Endothelial cell (in vitro differentiated cells): ENCODE data around the gene MRPL52. TPM values are rescaled to one million over a fixed set of nuclear protein-coding genes. Genes with fewer than 3 reads are reported as not detected.

ENCODE experiments used
- DNase-seq: peaks from one replicate; pipeline ENCODE4 v3.0.0; 2021; ENCODE audit warnings: low spot score
- H3K27ac Mint-ChIP-seq: one replicate; pipeline ENCODE4 v1.8.0; 2021; ENCODE audit warnings: mixed read lengths, inconsistent platforms; ENCODE audit not compliant: unreplicated experiment
- H3K27me3 Mint-ChIP-seq: one replicate; pipeline ENCODE4 v1.8.0; 2021; ENCODE audit warnings: mild to moderate bottlenecking, moderate library complexity, mixed read lengths, inconsistent platforms; ENCODE audit not compliant: unreplicated experiment
- H3K36me3 Mint-ChIP-seq: one replicate; pipeline ENCODE4 v1.8.0; 2021; ENCODE audit warnings: mild to moderate bottlenecking, low read depth, mixed read lengths, inconsistent platforms; ENCODE audit not compliant: unreplicated experiment
- H3K4me1 Mint-ChIP-seq: one replicate; pipeline ENCODE4 v1.8.0; 2021; ENCODE audit warnings: mild to moderate bottlenecking, mixed read lengths, inconsistent platforms; ENCODE audit not compliant: unreplicated experiment
- H3K4me3 Mint-ChIP-seq: one replicate; pipeline ENCODE4 v1.8.0; 2021; ENCODE audit warnings: mild to moderate bottlenecking, mixed read lengths, inconsistent platforms; ENCODE audit not compliant: unreplicated experiment
- H3K9me3 Mint-ChIP-seq: one replicate; pipeline ENCODE4 v1.8.0; 2021; ENCODE audit warnings: mixed read lengths, inconsistent platforms; ENCODE audit not compliant: unreplicated experiment
- CTCF ChIP-seq: fragments of 200-600 bp; sonication (generic); IDR thresholded peaks from one replicate; pipeline ENCODE4 v1.5.0; 2021; ENCODE audit warnings: antibody characterized with exemption; ENCODE audit not compliant: unreplicated experiment
- total RNA-seq: library from RNA; stranded (reverse); fragmentation: NEBNext Ultra II Directional; extraction: Animal tissue kit (Norgen Biotek cat#: 25700); gene quantifications from one replicate; pipeline ENCODE4 v1.2.1, GENCODE V29; 2021; ENCODE audit not compliant: unreplicated experiment

Gene MRPL52
- total RNA-seq, 1 donor from 2014 or later, result 126 TPM

GRCh38 chr14:22865424-22866405, 36.0 kb downstream of the MRPL52 start:
- Mint-ChIP-seq H3K27me3 (peaks cover 2% of the 10 kb centered on the region), H3K4me3 (no peak overlapping the region), H3K4me1 (peaks cover 10% of the 10 kb centered on the region), H3K36me3 (no peaks in the 10 kb centered on the region), H3K27ac (no peak overlapping the region), H3K9me3 (no peaks in the 10 kb centered on the region)
- peak; percentile 30 for DNase-seq
- TF ChIP-seq CTCF, result no peak

- no peak for TF ChIP-seq CTCF
- peak overlapping the region; percentile 56 for H3K4me3 Mint-ChIP-seq
- no peaks in the 10 kb centered on the region for H3K36me3 Mint-ChIP-seq
- peaks cover 17% of the 10 kb centered on the region for H3K4me1 Mint-ChIP-seq
- no peak for DNase-seq
- H3K27me3 Mint-ChIP-seq, result peaks cover 2% of the 10 kb centered on the region
- H3K9me3 Mint-ChIP-seq, result no peaks in the 10 kb centered on the region
- no peak overlapping the region for H3K27ac Mint-ChIP-seq
These were observed 37.2 kb downstream of the MRPL52 start for GRCh38 chr14:22866874-22867273.

- DNase-seq, result no peak
- peaks cover 14% of the 10 kb centered on the region for H3K36me3 Mint-ChIP-seq
- peak overlapping the region; percentile 96 for H3K4me3 Mint-ChIP-seq
- peaks cover 7% of the 10 kb centered on the region for H3K27me3 Mint-ChIP-seq
- TF ChIP-seq CTCF, result no peak
- peak overlapping the region; percentile 99 for H3K27ac Mint-ChIP-seq
- H3K4me1 Mint-ChIP-seq, result peaks cover 20% of the 10 kb centered on the region
- no peaks in the 10 kb centered on the region for H3K9me3 Mint-ChIP-seq
These were observed 41.1 kb downstream of the MRPL52 start for GRCh38 chr14:22870811-22871223.

GRCh38 chr14:22871224-22872032, 41.7 kb downstream of the MRPL52 start, which contains the start of gene LRP10:
TSS of gene LRP10 (plus strand) at chr14:22871740. CDS start at chr14:22872304, 564 bp downstream.
- TF ChIP-seq CTCF, result no peak
- peak; percentile 92 for DNase-seq
- no peaks in the 10 kb centered on the region for H3K9me3 Mint-ChIP-seq
- H3K4me1 Mint-ChIP-seq, result peaks cover 18% of the 10 kb centered on the region
- peak within 1 kb of the TSS; percentile 96 for H3K4me3 Mint-ChIP-seq
- peak within 1 kb of the TSS; percentile 99 for H3K27ac Mint-ChIP-seq
- H3K27me3 Mint-ChIP-seq, result peaks cover 7% of the 10 kb centered on the region
- peaks cover 17% of the 10 kb centered on the region for H3K36me3 Mint-ChIP-seq
